HEK293 (cell line): ENCODE data around the gene KHSRP.

Source experiments
- CTCF ChIA-PET: fragments of 350-600 bp; formaldehyde crosslinking; extraction: SDS; loops from one replicate; lab custom pipeline; 2021; ENCODE audit warnings: antibody characterized with exemption; lab: Yijun Ruan, JAX
- POLR2A ChIA-PET: fragments of 300-600 bp; formaldehyde crosslinking; extraction: SDS; loops from one replicate; lab custom pipeline; 2020; ENCODE audit warnings: antibody characterized with exemption, inconsistent platforms; lab: Yijun Ruan, JAX
- H3K27ac ChIP-seq: fragments of 200-500 bp; sonication (Bioruptor generic); 2 replicates; pipeline ENCODE4 v1.5.1; 2014; ENCODE audit warnings: low read depth, low read length, control low read depth, inconsistent platforms; ENCODE audit errors: extremely low read depth
- H3K36me3 ChIP-seq, 2 experiments: fragments of 200-500 bp in 1 of 2; sonication (Bioruptor generic) in 1 of 2; 1 replicate in 1 of 2; 2 replicates in 1 of 2; pipeline ENCODE4 v1.5.1; 2014 to 2017; ENCODE audit warnings: inconsistent platforms in 2 of 2, low read length in 2 of 2; ENCODE audit not compliant: control insufficient read depth in 2 of 2, insufficient read depth in 1 of 2
- H3K4me1 ChIP-seq: fragments of 200-500 bp; sonication (Bioruptor generic); 2 replicates; pipeline ENCODE4 v1.5.1; 2014; ENCODE audit warnings: mild to moderate bottlenecking, low read length, inconsistent platforms; ENCODE audit not compliant: control insufficient read depth, insufficient read depth
- H3K4me3 ChIP-seq: 2 replicates; pipeline ENCODE4 v1.5.1; 2011; ENCODE audit warnings: low read depth, mild to moderate bottlenecking, control low read depth, low read length, moderate library complexity
- H3K9me3 ChIP-seq: fragments of 200-500 bp; sonication (Bioruptor generic); 2 replicates; pipeline ENCODE4 v1.5.1; 2014; ENCODE audit warnings: low read depth, low read length, inconsistent platforms; ENCODE audit not compliant: control insufficient read depth, insufficient read depth
- EGR2 ChIP-seq: fragments of 450-650 bp; formaldehyde crosslinking; IDR thresholded peaks from 2 replicates; pipeline ENCODE4 v1.5.1; 2016; ENCODE audit warnings: low read depth, missing biosample characterization, missing genetic modification characterization
- ELK4 ChIP-seq: IDR thresholded peaks from 2 replicates; pipeline ENCODE4 v1.6.1; 2011; ENCODE audit warnings: mild to moderate bottlenecking, low read depth, low read length, borderline replicate concordance
- HIC1 ChIP-seq: fragments of 450-650 bp; formaldehyde crosslinking; IDR thresholded peaks from 2 replicates; pipeline ENCODE4 v1.5.1; 2016; ENCODE audit warnings: missing biosample characterization, missing genetic modification characterization
- PRDM2 ChIP-seq: fragments of 450-650 bp; formaldehyde crosslinking; IDR thresholded peaks from 2 replicates; pipeline ENCODE4 v1.5.1; 2016; ENCODE audit warnings: missing biosample characterization, missing genetic modification characterization, borderline replicate concordance
- YY1 ChIP-seq: fragments of 450-650 bp; formaldehyde crosslinking; IDR thresholded peaks from 2 replicates; pipeline ENCODE4 v1.5.1; 2018; ENCODE audit warnings: missing biosample characterization, missing genetic modification characterization
- ZBTB17 ChIP-seq: fragments of 450-650 bp; formaldehyde crosslinking; IDR thresholded peaks from 2 replicates; pipeline ENCODE4 v1.5.1; 2016; ENCODE audit warnings: missing biosample characterization, missing genetic modification characterization
- ZBTB48 ChIP-seq: fragments of 450-650 bp; formaldehyde crosslinking; IDR thresholded peaks from 2 replicates; pipeline ENCODE4 v1.5.1; 2016; ENCODE audit warnings: missing biosample characterization, missing genetic modification characterization
- ZBTB8A ChIP-seq: fragments of 450-650 bp; formaldehyde crosslinking; IDR thresholded peaks from 2 replicates; pipeline ENCODE4 v1.5.1; 2016; ENCODE audit warnings: missing biosample characterization, missing genetic modification characterization
- ZFP37 ChIP-seq: fragments of 450-650 bp; formaldehyde crosslinking; IDR thresholded peaks from 2 replicates; pipeline ENCODE4 v1.5.1; 2016; ENCODE audit warnings: missing biosample characterization, missing genetic modification characterization
- ZFP41 ChIP-seq: fragments of 450-650 bp; formaldehyde crosslinking; IDR thresholded peaks from 2 replicates; pipeline ENCODE4 v1.5.1; 2016; ENCODE audit warnings: missing biosample characterization, missing genetic modification characterization, borderline replicate concordance
- ZNF214 ChIP-seq: fragments of 450-650 bp; formaldehyde crosslinking; IDR thresholded peaks from 2 replicates; pipeline ENCODE4 v1.5.1; 2017; ENCODE audit warnings: missing biosample characterization, mild to moderate bottlenecking, missing genetic modification characterization, borderline replicate concordance
- ZNF354C ChIP-seq: fragments of 450-650 bp; formaldehyde crosslinking; IDR thresholded peaks from 2 replicates; pipeline ENCODE4 v1.5.1; 2016; ENCODE audit warnings: missing biosample characterization, missing genetic modification characterization, low read depth, borderline replicate concordance
- ZNF37A ChIP-seq: fragments of 450-650 bp; IDR thresholded peaks from 2 replicates; pipeline ENCODE4 v1.5.1; 2018; ENCODE audit warnings: missing biosample characterization, missing genetic modification characterization
- ZNF404 ChIP-seq: fragments of 450-650 bp; formaldehyde crosslinking; IDR thresholded peaks from 2 replicates; pipeline ENCODE4 v1.5.1; 2017; ENCODE audit warnings: missing biosample characterization, missing genetic modification characterization
- ZNF514 ChIP-seq: fragments of 450-650 bp; formaldehyde crosslinking; IDR thresholded peaks from 2 replicates; pipeline ENCODE4 v1.5.1; 2016; ENCODE audit warnings: missing biosample characterization, missing genetic modification characterization
- ZNF529 ChIP-seq: fragments of 450-650 bp; formaldehyde crosslinking; IDR thresholded peaks from 2 replicates; pipeline ENCODE4 v1.5.1; 2017; ENCODE audit warnings: missing genetic modification characterization, missing biosample characterization; ENCODE audit not compliant: insufficient replicate concordance
- ZNF580 ChIP-seq: fragments of 450-650 bp; formaldehyde crosslinking; IDR thresholded peaks from 2 replicates; pipeline ENCODE4 v1.5.1; 2016; ENCODE audit warnings: missing biosample characterization, missing genetic modification characterization

Gene KHSRP

GRCh38 chr19:6451583-6452222 lies 27.1 kb upstream of the KHSRP start (continued):
- TF ChIP-seq PRDM2 (tag by site-specific recombination) (no peak), ZBTB48 (tag by site-specific recombination) (no peak), YY1 (tag by site-specific recombination) (no peak), ZNF404 (tag by site-specific recombination) (no peak)

GRCh38 chr19:6450166-6450565 lies 25.6 kb upstream of the KHSRP start:
- Histone ChIP-seq H3K4me3 (no peak overlapping the region), H3K36me3 (peaks cover 0 to 53% of the 10 kb centered on the region in 2 experiments; a peak in 2 of 3 replicates), H3K9me3 (no peaks in the 10 kb centered on the region), H3K4me1 (no peaks in the 10 kb centered on the region), H3K27ac (no peak overlapping the region)
- ChIA-PET POLR2A (interaction anchor here (0.6 kb wide), 1 partner anchor 118 kb away, joined by 3 read pairs; no protein-coding TSS in a partner anchor), CTCF (interaction anchor here (0.6 kb wide), 1 partner anchor 165 kb away, joined by 3 read pairs; no protein-coding TSS in a partner anchor)
- peak; percentile 37; the same call in 1 of the 2 replicates for TF ChIP-seq EGR2 (tag by site-specific recombination)
- TF ChIP-seq ZFP41 (tag by site-specific recombination), result no peak

- ChIA-PET POLR2A (no interaction called here), CTCF (no interaction called here)
- Histone ChIP-seq H3K4me1 (no peaks in the 10 kb centered on the region), H3K9me3 (no peaks in the 10 kb centered on the region), H3K36me3 (peaks cover 0 to 32% of the 10 kb centered on the region in 2 experiments; a peak in 2 of 3 replicates), H3K27ac (no peak overlapping the region), H3K4me3 (no peak overlapping the region)
- no peak for TF ChIP-seq ZBTB8A (tag by site-specific recombination)
- TF ChIP-seq ZBTB17, result peak; percentile 62; the same call in 1 of the 2 replicates
- no peak for TF ChIP-seq ZNF580 (tag by site-specific recombination)
Measured at GRCh38 chr19:6448045-6448444, 23.4 kb upstream of the KHSRP start.

- CTCF ChIA-PET, result interaction anchor here (0.6 kb wide), 1 partner anchor 18 kb away, joined by 4 read pairs; no protein-coding TSS in a partner anchor
- TF ChIP-seq ZNF37A (tag by site-specific recombination), result peak; percentile 99
- TF ChIP-seq ZNF529, result no peak
- TF ChIP-seq ZNF214 (tag by site-specific recombination), result no peak
- TF ChIP-seq ELK4, result no peak
- no peak for TF ChIP-seq HIC1 (tag by site-specific recombination)
- no peak for TF ChIP-seq ZFP37
- no peak for TF ChIP-seq ZNF354C (tag by site-specific recombination)
- no peak for TF ChIP-seq ZNF514
- POLR2A ChIA-PET, result interaction anchor here (0.6 kb wide), 1 partner anchor 334 kb away, joined by 3 read pairs; no protein-coding TSS in a partner anchor
Measured at GRCh38 chr19:6446452-6446851, 21.8 kb upstream of the KHSRP start.

More at GRCh38 chr19:6446452-6446851, 21.8 kb upstream of the KHSRP start:
- Histone ChIP-seq H3K4me3 (no peak overlapping the region), H3K27ac (no peak overlapping the region), H3K4me1 (no peaks in the 10 kb centered on the region), H3K36me3 (peaks cover 0 to 16% of the 10 kb centered on the region in 2 experiments; a peak in 2 of 3 replicates), H3K9me3 (no peaks in the 10 kb centered on the region)
